ENCODE results near the gene MORN1. TPM values are rescaled to one million over a fixed set of nuclear protein-coding genes. Genes with fewer than 3 reads are reported as not detected.

The MORN1 gene
- total RNA-seq, 1 donor from 2014 or later = 5.0 TPM

GRCh38 chr1:2427051-2427450 lies 35.7 kb upstream of the MORN1 start:
- intact Hi-C loops (cut with DNase I) = loop anchor here (10.0 kb wide), 1 partner anchor 198 kb away; no protein-coding TSS in a partner anchor
- DNase-seq (no peak), ATAC-seq (ENCODE audit: poor library complexity) (no peak)

- DNase-seq = no peak
- no peak for ATAC-seq (ENCODE audit: poor library complexity)
- intact Hi-C loops (cut with DNase I) = loop anchor here (10.0 kb wide), 1 partner anchor 198 kb away; no protein-coding TSS in a partner anchor
Observed at GRCh38 chr1:2426540-2426939, 35.2 kb upstream of the MORN1 start.

GRCh38 chr1:2425892-2426291 lies 34.5 kb upstream of the MORN1 start:
- ATAC-seq (ENCODE audit: poor library complexity) = no peak
- intact Hi-C loops (cut with DNase I) = loop anchor here (10.0 kb wide), 1 partner anchor 199 kb away; no protein-coding TSS in a partner anchor
- no peak for DNase-seq

- intact Hi-C loops (cut with DNase I) = loop anchor here (10.0 kb wide), 1 partner anchor 202 kb away; no protein-coding TSS in a partner anchor
- no peak for DNase-seq
- no peak for ATAC-seq (ENCODE audit: poor library complexity)
Observed at GRCh38 chr1:2422523-2422922, 31.2 kb upstream of the MORN1 start.

DNA sequence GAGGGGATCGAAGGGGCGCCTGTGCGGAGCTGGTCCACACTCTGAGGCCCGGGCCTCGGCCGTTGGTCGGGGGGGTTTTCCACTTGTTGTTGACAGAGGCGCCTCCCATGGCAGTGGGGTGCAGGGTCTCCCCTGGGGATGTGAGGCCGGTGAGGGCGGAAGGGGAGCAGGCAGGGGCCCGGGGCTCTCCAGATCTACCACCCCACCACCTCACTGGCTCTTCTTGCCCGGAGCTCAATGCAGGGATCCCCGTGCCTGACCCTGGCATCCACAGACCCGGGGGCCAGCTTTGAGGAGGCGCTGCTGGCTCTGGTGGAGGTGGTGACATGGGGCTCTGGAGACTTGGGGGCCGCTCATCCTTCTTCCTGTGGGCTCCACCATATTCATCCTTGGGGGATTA lies 28.1 kb upstream of the MORN1 start:
- intact Hi-C loops (cut with DNase I) = loop anchor here (5.0 kb wide), 1 partner anchor 368 kb away; no protein-coding TSS in a partner anchor
- no peak for ATAC-seq (ENCODE audit: poor library complexity)
- no peak for DNase-seq

DNA sequence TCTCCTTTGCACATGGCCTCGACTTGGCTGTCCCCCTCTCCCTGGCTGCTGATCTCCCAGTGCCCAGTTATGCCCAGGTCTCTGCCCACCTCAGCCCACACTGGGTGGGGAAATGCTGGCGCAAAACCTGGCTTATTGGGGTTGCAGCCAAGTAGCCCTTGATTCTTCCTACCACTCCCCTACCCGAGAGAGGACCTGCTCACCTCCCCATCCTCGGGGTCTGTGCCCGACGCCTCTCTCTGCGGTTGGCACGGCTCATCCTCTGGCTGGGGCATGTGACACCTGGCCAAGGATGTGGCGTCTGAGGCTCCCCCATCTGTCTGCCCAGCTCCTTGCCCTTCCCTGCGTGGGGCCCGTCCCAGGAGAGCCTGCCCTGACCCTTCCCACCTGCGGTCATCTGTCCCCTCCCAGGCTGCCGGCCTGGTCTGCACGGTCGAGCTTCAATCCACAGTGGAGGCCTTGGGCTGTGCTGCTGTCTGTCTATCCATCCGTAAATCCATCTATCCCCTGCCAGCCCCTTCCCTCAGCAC lies 27.5 kb upstream of the MORN1 start:
- intact Hi-C loops (cut with DNase I) = loop anchor here (5.0 kb wide), 1 partner anchor 368 kb away; no protein-coding TSS in a partner anchor
- DNase-seq = no peak
- ATAC-seq (ENCODE audit: poor library complexity) = no peak

DNA sequence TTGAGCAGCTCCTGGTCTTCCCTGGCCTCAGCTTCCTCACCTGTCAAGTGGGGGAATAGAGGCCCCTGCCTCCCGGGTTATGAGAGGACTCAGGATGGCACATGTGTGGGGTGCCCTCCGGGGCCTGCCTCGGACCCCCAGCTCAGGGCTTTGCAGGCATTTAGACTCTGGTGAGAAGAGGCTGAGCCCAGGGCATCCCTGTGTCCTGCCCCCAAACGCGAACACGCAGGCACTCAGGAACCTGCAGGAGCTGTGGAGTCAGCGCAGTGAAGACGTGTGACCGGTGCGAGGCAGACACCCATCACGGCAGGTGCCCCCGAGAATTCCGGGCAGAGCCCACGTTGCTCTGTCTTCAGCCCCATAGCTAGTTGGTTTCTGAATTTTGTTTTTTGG lies 26.5 kb upstream of the MORN1 start:
- no peak for DNase-seq
- no peak for ATAC-seq (ENCODE audit: poor library complexity)
- intact Hi-C loops (cut with DNase I) = loop anchor here (5.0 kb wide), 1 partner anchor 369 kb away; no protein-coding TSS in a partner anchor

DNA sequence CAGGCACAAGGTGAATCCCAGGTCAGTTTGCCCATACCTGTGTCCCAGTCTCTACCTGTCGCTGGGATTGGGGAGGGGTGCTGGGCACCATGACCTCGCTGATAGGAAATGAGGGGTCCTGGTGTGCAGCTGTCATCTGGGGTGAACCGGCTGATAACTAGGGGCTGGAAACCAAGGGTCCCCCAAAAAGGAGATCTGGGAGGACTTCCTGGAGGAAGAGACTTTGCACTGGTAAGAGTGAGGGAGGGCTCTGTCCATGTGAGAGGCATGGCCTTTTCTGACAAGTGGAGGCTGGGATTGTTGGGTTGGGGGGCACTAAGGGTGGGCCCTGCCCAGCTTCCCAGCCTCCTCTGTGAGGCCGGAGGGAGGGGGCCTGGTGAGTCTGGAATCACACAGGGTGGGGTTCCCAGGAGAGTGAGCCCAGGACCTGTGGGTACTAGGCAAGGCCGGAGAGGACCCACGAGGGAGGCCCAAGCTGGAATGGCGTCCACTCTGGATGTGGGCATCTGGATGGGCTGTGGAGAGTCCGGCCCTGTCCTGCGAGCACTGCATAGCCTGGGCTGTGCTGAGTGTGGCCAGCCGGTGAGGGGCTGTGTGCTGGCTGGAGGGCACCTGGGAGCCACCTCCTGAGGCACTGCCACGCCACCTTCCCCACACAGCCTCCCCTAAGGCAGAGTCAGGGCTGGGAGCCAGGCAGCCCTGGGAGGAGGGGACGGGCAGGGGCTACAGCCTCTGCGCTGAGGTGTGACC lies 25.9 kb upstream of the MORN1 start:
- DNase-seq (no peak), ATAC-seq (ENCODE audit: poor library complexity) (no peak)
- intact Hi-C loops (cut with DNase I) = loop anchor here (5.0 kb wide), 1 partner anchor 370 kb away; no protein-coding TSS in a partner anchor

DNA sequence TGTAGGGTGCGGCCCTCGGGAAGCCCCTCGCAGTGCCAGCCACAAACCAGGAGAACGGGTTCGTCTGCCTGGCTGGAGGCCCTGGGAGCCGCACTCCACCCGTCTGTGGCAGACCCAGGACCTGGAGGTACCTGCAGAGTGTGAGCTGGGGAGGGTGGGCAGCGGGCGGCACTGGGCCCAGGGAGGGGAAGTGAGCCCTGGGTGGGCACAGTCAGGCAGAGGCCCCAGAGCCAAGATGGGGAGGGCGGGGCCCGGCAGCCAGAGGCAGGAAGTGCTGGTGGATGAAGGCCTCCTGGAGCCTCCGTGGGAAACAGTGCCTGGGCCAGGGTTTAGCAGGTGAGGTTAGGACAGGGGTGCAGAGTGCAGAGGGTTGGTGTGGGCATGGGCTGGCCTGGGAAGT lies 25.0 kb upstream of the MORN1 start:
- ATAC-seq (ENCODE audit: poor library complexity) (no peak), DNase-seq (no peak)
- intact Hi-C loops (cut with DNase I) = loop anchor here (5.0 kb wide), 1 partner anchor 371 kb away; no protein-coding TSS in a partner anchor

- DNase-seq (no peak), ATAC-seq (ENCODE audit: poor library complexity) (no peak)
- intact Hi-C loops (cut with DNase I) = loop anchor here (2.0 to 5.0 kb wide), 2 partner anchors 131 to 371 kb away; no protein-coding TSS in a partner anchor
Observed at GRCh38 chr1:2415801-2416208, 24.5 kb upstream of the MORN1 start.

GRCh38 chr1:2415337-2415736 lies 24.0 kb upstream of the MORN1 start:
- intact Hi-C loops (cut with DNase I) = loop anchor here (2.0 to 5.0 kb wide), 2 partner anchors 131 to 372 kb away; no protein-coding TSS in a partner anchor
- ATAC-seq (ENCODE audit: poor library complexity) (no peak), DNase-seq (no peak)

DNA sequence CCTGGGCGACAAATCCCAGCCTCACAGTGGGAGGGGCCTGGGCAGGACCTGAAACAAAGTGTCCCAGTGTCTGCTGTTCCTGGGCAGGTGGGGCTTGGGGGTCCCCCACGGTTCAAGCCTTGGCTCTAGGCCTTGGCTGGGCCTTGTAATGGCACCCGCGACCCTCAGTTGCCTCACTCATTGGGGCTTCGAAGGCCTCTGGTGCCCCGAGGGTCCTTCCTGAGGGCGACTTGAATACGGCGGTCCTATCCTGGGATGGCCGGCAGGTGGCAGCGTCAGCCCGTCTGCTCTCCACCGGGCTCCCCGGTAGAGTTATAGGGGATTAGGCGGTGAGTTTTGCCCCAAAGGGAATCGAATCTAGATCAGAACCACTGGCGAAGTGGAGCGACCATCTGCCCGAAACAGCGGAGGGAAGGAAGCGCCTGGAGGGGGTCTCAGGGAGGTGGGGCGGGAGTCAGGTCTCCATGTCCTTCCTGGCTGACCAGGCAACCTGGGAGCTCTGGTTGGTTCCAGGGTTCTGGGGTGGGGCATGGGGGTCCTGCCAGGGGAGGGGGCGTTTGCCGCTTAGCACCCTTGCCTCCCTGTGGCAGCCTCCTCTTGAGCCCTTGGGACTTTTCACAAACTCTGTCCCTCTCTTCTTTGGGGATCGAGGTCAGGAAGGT lies 23.1 kb upstream of the MORN1 start:
- intact Hi-C loops (cut with DNase I) = loop anchor here (2.0 kb wide), 1 partner anchor 132 kb away; no protein-coding TSS in a partner anchor
- peak; percentile 86 for DNase-seq
- ATAC-seq (ENCODE audit: poor library complexity) = peak; percentile 28

- DNase-seq (peak; percentile 51), ATAC-seq (ENCODE audit: poor library complexity) (no peak)
- intact Hi-C loops (cut with DNase I) = loop anchor here (2.0 kb wide), 1 partner anchor 133 kb away; no protein-coding TSS in a partner anchor
Observed at GRCh38 chr1:2413495-2414296, 22.3 kb upstream of the MORN1 start.

- DNase-seq (no peak), ATAC-seq (ENCODE audit: poor library complexity) (peak; percentile 45)
- intact Hi-C loops (cut with DNase I) = no loop called here
Observed at GRCh38 chr1:2412773-2413494, 21.6 kb upstream of the MORN1 start.

- ATAC-seq (ENCODE audit: poor library complexity) (peak; percentile 96), DNase-seq (peak; percentile 99)
- intact Hi-C loops (cut with DNase I) = no loop called here
Observed at GRCh38 chr1:2412395-2412772, 21.0 kb upstream of the MORN1 start, which contains the start of gene PEX10. Gene PEX10 (minus strand): TSS chr1:2412564. CDS start chr1:2412502, 62 bp downstream.

DNA sequence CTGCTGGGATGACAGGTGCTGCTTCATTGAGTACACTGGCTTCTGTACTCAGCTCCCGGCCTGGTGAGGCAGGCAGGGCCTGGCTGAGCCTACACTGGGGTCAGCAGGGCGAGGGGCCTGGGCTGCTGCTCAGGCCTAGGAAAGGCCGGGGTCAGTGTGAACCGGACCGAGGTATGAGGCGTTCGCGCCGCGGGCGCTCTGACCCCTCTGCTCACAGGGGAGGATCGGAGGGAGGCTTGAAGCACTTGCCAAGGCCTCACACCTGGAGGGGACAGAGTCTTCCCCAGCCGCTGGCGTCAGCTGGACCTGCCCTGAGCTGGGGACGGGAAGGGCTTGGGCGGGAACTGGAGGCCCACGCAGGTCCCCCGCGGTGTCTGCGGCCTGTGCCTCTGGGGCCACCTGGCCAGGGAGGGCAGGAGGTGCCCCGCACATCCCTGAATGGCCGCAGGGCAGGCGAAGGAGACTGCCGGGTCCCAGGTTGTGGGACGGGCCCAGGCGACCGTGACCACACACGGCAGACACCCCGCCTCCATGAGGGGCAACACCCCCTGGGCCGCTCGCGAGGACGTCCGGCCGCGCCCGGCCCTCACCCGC lies 20.5 kb upstream of the MORN1 start:
- intact Hi-C loops (cut with DNase I) = no loop called here
- no peak for ATAC-seq (ENCODE audit: poor library complexity)
- no peak for DNase-seq

- DNase-seq (no peak), ATAC-seq (ENCODE audit: poor library complexity) (no peak)
- intact Hi-C loops (cut with DNase I) = no loop called here
Observed at GRCh38 chr1:2409745-2410144, 18.4 kb upstream of the MORN1 start.

Data from Right ventricle myocardium superior (tissue), 1 donor.